Muscle of leg (tissue), 11 donors: ENCODE results near the gene BOLA3. TPM values are rescaled to one million over a fixed set of nuclear protein-coding genes. Genes with fewer than 3 reads are reported as not detected.
A peak's percentile ranks its signal among the peaks of the same experiment; 100 is the strongest.
"Not testable (repeated sequence)": the region's sequence is repeated elsewhere in the genome, so short reads cannot be mapped to it uniquely, and the experiment has no call there.

ENCODE experiments used
- DNase-seq: peaks from one replicate; pipeline ENCODE4 v3.0.0; 2013
- H3K27ac ChIP-seq: one replicate; pipeline ENCODE4 v1.5.1; 2013; ENCODE audit warnings: mild to moderate bottlenecking, low read length, control low read depth
- H3K27me3 ChIP-seq: one replicate; pipeline ENCODE4 v1.6.1; 2013; ENCODE audit warnings: low read length; ENCODE audit not compliant: control insufficient read depth, insufficient read depth
- H3K36me3 ChIP-seq: one replicate; pipeline ENCODE4 v1.6.1; 2013; ENCODE audit warnings: low read length; ENCODE audit not compliant: control insufficient read depth, insufficient read depth
- H3K4me1 ChIP-seq: one replicate; pipeline ENCODE4 v1.6.1; 2013; ENCODE audit warnings: low read length; ENCODE audit not compliant: control insufficient read depth, insufficient read depth
- H3K4me3 ChIP-seq: one replicate; pipeline ENCODE4 v1.5.1; 2013; ENCODE audit warnings: low read length, control low read depth
- H3K9me3 ChIP-seq: replicated peaks from 2 replicates; pipeline ENCODE4 v1.6.1; 2013; ENCODE audit warnings: low read depth, low read length; ENCODE audit not compliant: control insufficient read depth
- WGBS: methylation state at CpG from one replicate; pipeline ENCODE4 v1.1.5; 2013; ENCODE audit warnings: missing lambda C conversion rate; ENCODE audit not compliant: insufficient coverage; 5-methylcytosine and 5-hydroxymethylcytosine counted together
- polyA plus RNA-seq, 8 donors: library from polyadenylated mRNA; unstranded; fragments of 120-200 nt; gene quantifications; one replicate each; pipeline versions ENCODE4 v1.2.1 to v1.2.3, GENCODE V29; 2013; ENCODE audit warnings: inconsistent platforms in 1 of 8, low replicate concordance in 1 of 8; ENCODE audit not compliant: insufficient read length in 8 of 8, insufficient read depth in 1 of 8
- total RNA-seq: library from RNA; stranded (reverse); fragments of 120-200 nt; gene quantifications from one replicate; pipeline ENCODE4 v1.2.4, GENCODE V29; 2013

Gene BOLA3
- total and polyA plus RNA-seq, 9 donors = 22.7 to 31.0 (median 25.5) TPM

GRCh38 chr2:74131901-74132300, 15.8 kb downstream of the BOLA3 start:
- H3K4me1 ChIP-seq = no peaks in the 10 kb centered on the region
- H3K27me3 ChIP-seq = peaks cover 7% of the 10 kb centered on the region
- H3K9me3 ChIP-seq = peaks cover 2% of the 10 kb centered on the region
- no peak overlapping the region for H3K4me3 ChIP-seq
- 93% methylated on average over 2 of the region's 5 CpGs for WGBS
- no peak for DNase-seq
- peaks cover 16% of the 10 kb centered on the region for H3K36me3 ChIP-seq
- no peak overlapping the region for H3K27ac ChIP-seq

GRCh38 chr2:74130211-74130995, 17.3 kb downstream of the BOLA3 start:
- peaks cover 7% of the 10 kb centered on the region for H3K27me3 ChIP-seq
- WGBS = 33% methylated on average over 40 of the region's 41 CpGs
- H3K36me3 ChIP-seq = peaks cover 16% of the 10 kb centered on the region
- DNase-seq = no peak
- no peak overlapping the region for H3K27ac ChIP-seq
- no peaks in the 10 kb centered on the region for H3K4me1 ChIP-seq
- H3K9me3 ChIP-seq = peaks cover 2% of the 10 kb centered on the region
- no peak overlapping the region for H3K4me3 ChIP-seq

- no peak for DNase-seq
- Histone ChIP-seq H3K9me3 (peaks cover 3% of the 10 kb centered on the region), H3K4me3 (no peak overlapping the region), H3K27ac (no peak overlapping the region), H3K4me1 (no peaks in the 10 kb centered on the region), H3K27me3 (peaks cover 7% of the 10 kb centered on the region), H3K36me3 (peaks cover under 1% of the 10 kb centered on the region)
- no CpG with 5 or more reads among the region's 3 CpGs for WGBS
Observed at GRCh38 chr2:74128206-74128605, 19.5 kb downstream of the BOLA3 start.

- DNase-seq, H3K36me3 ChIP-seq, H3K27ac ChIP-seq, H3K4me1 ChIP-seq, H3K4me3 ChIP-seq, H3K27me3 ChIP-seq: not testable (repeated sequence)
- peaks cover 20% of the 10 kb centered on the region for H3K9me3 ChIP-seq
- WGBS = 86% methylated on average over 14 of the region's 29 CpGs
Observed at GRCh38 chr2:74123955-74124354, 23.8 kb downstream of the BOLA3 start.

- no CpG with 5 or more reads among the region's 1 CpG for WGBS
- not testable (repeated sequence) for H3K4me1 ChIP-seq, H3K4me3 ChIP-seq, DNase-seq, H3K27me3 ChIP-seq, H3K27ac ChIP-seq, H3K36me3 ChIP-seq
- peaks cover 20% of the 10 kb centered on the region for H3K9me3 ChIP-seq
Observed at GRCh38 chr2:74121846-74122245, 25.9 kb downstream of the BOLA3 start.

- Histone ChIP-seq H3K4me1 (no peaks in the 10 kb centered on the region), H3K4me3 (peak overlapping the region; percentile 70), H3K27me3 (peaks cover 2% of the 10 kb centered on the region), H3K9me3 (peaks cover 20% of the 10 kb centered on the region), H3K36me3 (no peaks in the 10 kb centered on the region), H3K27ac (peak overlapping the region; percentile 37)
- WGBS = 2% methylated on average over 54 of the region's 59 CpGs
- peak; percentile 92 for DNase-seq
Observed at GRCh38 chr2:74119912-74120825, 27.5 kb downstream of the BOLA3 start.

GRCh38 chr2:74119339-74119738, 28.4 kb downstream of the BOLA3 start:
- Histone ChIP-seq H3K27ac (no peak overlapping the region), H3K4me3 (no peak overlapping the region)
- DNase-seq = no peak

GRCh38 chr2:74111380-74111779, 36.3 kb downstream of the BOLA3 start:
- Histone ChIP-seq H3K4me1 (no peaks in the 10 kb centered on the region), H3K27ac (no peak overlapping the region), H3K27me3 (peaks cover 2% of the 10 kb centered on the region), H3K36me3 (no peaks in the 10 kb centered on the region), H3K9me3 (no peaks in the 10 kb centered on the region), H3K4me3 (no peak overlapping the region)
- DNase-seq = no peak

More at GRCh38 chr2:74119339-74119738, 28.4 kb downstream of the BOLA3 start:
- Histone ChIP-seq H3K4me1 (no peaks in the 10 kb centered on the region), H3K9me3 (peaks cover 20% of the 10 kb centered on the region), H3K27me3 (peaks cover 2% of the 10 kb centered on the region), H3K36me3 (no peaks in the 10 kb centered on the region)

- Histone ChIP-seq H3K36me3 (no peaks in the 10 kb centered on the region), H3K27ac (no peak overlapping the region), H3K4me1 (no peaks in the 10 kb centered on the region), H3K4me3 (no peak overlapping the region), H3K27me3 (no peaks in the 10 kb centered on the region), H3K9me3 (no peaks in the 10 kb centered on the region)
- no peak for DNase-seq
- WGBS = 70% methylated on average over 3 of the region's 3 CpGs
Observed at GRCh38 chr2:74110537-74110936, 37.2 kb downstream of the BOLA3 start.

- H3K27ac ChIP-seq = no peak overlapping the region
- no peaks in the 10 kb centered on the region for H3K36me3 ChIP-seq
- no peak overlapping the region for H3K4me3 ChIP-seq
- 67% methylated on average over 4 of the region's 8 CpGs for WGBS
- DNase-seq = no peak
- H3K9me3 ChIP-seq = no peaks in the 10 kb centered on the region
- no peaks in the 10 kb centered on the region for H3K4me1 ChIP-seq
- H3K27me3 ChIP-seq = no peaks in the 10 kb centered on the region
Observed at GRCh38 chr2:74109551-74109950, 38.2 kb downstream of the BOLA3 start.
